SK-N-SH (cell line): ENCODE measurements around the gene POLE2. TPM values are rescaled to one million over a fixed set of nuclear protein-coding genes. Genes with fewer than 3 reads are reported as not detected.

ENCODE experiments used
- CTCF ChIA-PET: fragments of 300-600, 350-600 bp; formaldehyde crosslinking; extraction: SDS; loops from one replicate; lab custom pipeline; 2021; lab: Yijun Ruan, JAX
- POLR2A ChIA-PET: fragments of 350-600 bp; sonication (Branson Sonifier 250); formaldehyde crosslinking; extraction: SDS; loops from one replicate; lab custom pipeline; 2020; ENCODE audit warnings: antibody characterized with exemption, inconsistent platforms; lab: Yijun Ruan, JAX
- DNase-seq: peaks from one replicate; pipeline ENCODE4 v3.0.0; 2012
- H2AFZ ChIP-seq: fragments of 200-600 bp; sonication (generic); 2 replicates; pipeline ENCODE4 v1.8.1; 2016; ENCODE audit warnings: antibody characterized with exemption, mild to moderate bottlenecking, low read depth
- H3F3A ChIP-seq: fragments of 200-600 bp; sonication (generic); replicated peaks from 2 replicates; pipeline ENCODE3; 2016; ENCODE audit warnings: antibody characterized with exemption, mild to moderate bottlenecking; ENCODE audit not compliant: insufficient read depth
- H3K27ac ChIP-seq, 2 experiments: fragments of 200-500 bp in 1 of 2; fragments of 200-600 bp in 1 of 2; sonication (Bioruptor generic) in 1 of 2; sonication (generic), shearing (Covaris generic) in 1 of 2; 2 replicates each; pipeline versions ENCODE4 v1.5.1 to v1.6.1; 2014 to 2016; ENCODE audit warnings: low read depth in 2 of 2, inconsistent platforms in 1 of 2, low read length in 1 of 2, mild to moderate bottlenecking in 1 of 2, mixed read lengths in 1 of 2
- H3K27me3 ChIP-seq: fragments of 200-600 bp; sonication (generic), shearing (Covaris generic); 2 replicates; pipeline ENCODE4 v1.6.1; 2016; ENCODE audit warnings: mixed run types; ENCODE audit not compliant: insufficient read depth
- H3K36me3 ChIP-seq, 2 experiments: fragments of 200-500 bp in 1 of 2; fragments of 200-600 bp in 1 of 2; sonication (Bioruptor generic) in 1 of 2; sonication (generic) in 1 of 2; replicated peaks in 1 of 2; 2 replicates each; pipeline versions ENCODE3 to v1.5.1; 2014 to 2016; ENCODE audit warnings: low read length in 1 of 2, mild to moderate bottlenecking in 1 of 2; ENCODE audit not compliant: insufficient read depth in 2 of 2, control insufficient read depth in 1 of 2
- H3K4me1 ChIP-seq, 2 experiments: fragments of 200-500 bp in 1 of 2; fragments of 200-600 bp in 1 of 2; sonication (Bioruptor generic) in 1 of 2; sonication (generic), shearing (Covaris generic) in 1 of 2; 2 replicates each; pipeline versions ENCODE4 v1.5.1 to v1.6.1; 2014 to 2016; ENCODE audit warnings: low read depth in 1 of 2, low read length in 1 of 2, mixed run types in 1 of 2; ENCODE audit not compliant: insufficient read depth in 2 of 2, control insufficient read depth in 1 of 2
- H3K4me2 ChIP-seq: fragments of 200-600 bp; sonication (generic), shearing (Covaris generic); 2 replicates; pipeline ENCODE4 v1.6.1; 2017; ENCODE audit warnings: mixed run types
- H3K4me3 ChIP-seq, 2 experiments: fragments of 200-500 bp in 1 of 2; fragments of 200-600 bp in 1 of 2; sonication (Bioruptor generic) in 1 of 2; sonication (generic), shearing (Covaris generic) in 1 of 2; 2 replicates each; pipeline versions ENCODE4 v1.5.1 to v1.8.1; 2014 to 2016; ENCODE audit warnings: low read depth in 2 of 2, inconsistent platforms in 1 of 2, low read length in 1 of 2, mild to moderate bottlenecking in 1 of 2, mixed read lengths in 1 of 2, moderate library complexity in 1 of 2
- H3K79me2 ChIP-seq: fragments of 200-600 bp; sonication (generic); 2 replicates; pipeline ENCODE4 v1.8.1; 2017; ENCODE audit warnings: mild to moderate bottlenecking; ENCODE audit not compliant: insufficient read depth
- H3K9ac ChIP-seq: fragments of 200-600 bp; sonication (generic); 2 replicates; pipeline ENCODE4 v1.6.1; 2017; ENCODE audit warnings: mixed run types
- H3K9me2 ChIP-seq: fragments of 200-600 bp; sonication (generic); 2 replicates; pipeline ENCODE4 v1.6.1; 2017; ENCODE audit warnings: mixed run types
- H3K9me3 ChIP-seq: fragments of 200-600 bp; sonication (generic); 2 replicates; pipeline ENCODE4 v1.6.1; 2017; ENCODE audit warnings: mixed run types, mild to moderate bottlenecking, moderate library complexity
- H4K20me1 ChIP-seq: fragments of 200-600 bp; sonication (generic); 2 replicates; pipeline ENCODE4 v1.6.1; 2017; ENCODE audit warnings: mild to moderate bottlenecking, mixed run types; ENCODE audit not compliant: insufficient read depth
- FOSL2 ChIP-seq: IDR thresholded peaks from 2 replicates; pipeline ENCODE4 v1.4.0; 2012; ENCODE audit warnings: low read depth, mild to moderate bottlenecking, moderate library complexity, borderline replicate concordance
- FOXJ3 ChIP-seq: sonication (generic); formaldehyde crosslinking; IDR thresholded peaks from 2 replicates; pipeline ENCODE4 v1.5.1; 2020; ENCODE audit warnings: mild to moderate bottlenecking, missing genetic modification reagents
- MXI1 ChIP-seq: IDR thresholded peaks from 2 replicates; pipeline ENCODE4 v1.6.1; 2012; ENCODE audit warnings: mild to moderate bottlenecking, low read depth, low read length, improper control_type of control experiment
- NRF1 ChIP-seq: IDR thresholded peaks from 2 replicates; pipeline ENCODE4 v1.6.1; 2012; ENCODE audit warnings: low read depth, mild to moderate bottlenecking, low read length
- RAD21 ChIP-seq: IDR thresholded peaks from 2 replicates; pipeline ENCODE4 v1.6.1; 2012; ENCODE audit warnings: mild to moderate bottlenecking, low read length
- RCOR1 ChIP-seq: fragments of 150-350 bp; IDR thresholded peaks from 2 replicates; pipeline ENCODE4 v1.6.1; 2017; ENCODE audit warnings: antibody characterized with exemption, low read length
- SMC3 ChIP-seq: IDR thresholded peaks from 2 replicates; pipeline ENCODE4 v1.6.1; 2012; ENCODE audit warnings: low read depth, low read length, improper control_type of control experiment
- TEAD4 ChIP-seq: IDR thresholded peaks from 2 replicates; pipeline ENCODE4 v1.4.0; 2012; ENCODE audit warnings: mild to moderate bottlenecking, borderline replicate concordance; ENCODE audit not compliant: insufficient read depth
- YY1 ChIP-seq: IDR thresholded peaks from 2 replicates; pipeline ENCODE4 v1.4.0; 2012; ENCODE audit warnings: low read depth, mild to moderate bottlenecking
- WGBS: methylation state at CpG from one replicate; pipeline ENCODE4 v1.1.6; 2017; ENCODE audit warnings: low lambda C conversion rate; 5-methylcytosine and 5-hydroxymethylcytosine counted together
- polyA plus RNA-seq, 3 experiments: library from polyadenylated mRNA; depleted of rRNA; stranded (reverse); fragments of >200 nt; gene quantifications; 2 replicates each; pipeline ENCODE4 v1.2.3, GENCODE V29; 2012
- TF ChIP-seq, protein P1 (sequence below): fragments of 200-600 bp; sonication (generic); IDR thresholded peaks from 2 replicates; pipeline ENCODE4 v1.6.1; 2017; ENCODE audit warnings: antibody characterized with exemption, mild to moderate bottlenecking, moderate library complexity
- TF ChIP-seq, protein P2 (sequence below): IDR thresholded peaks from 2 replicates; pipeline ENCODE4 v1.6.1; 2012; ENCODE audit warnings: mild to moderate bottlenecking, low read depth, low read length, moderate library complexity
- TF ChIP-seq, protein P3 (sequence below): IDR thresholded peaks from 2 replicates; pipeline ENCODE4 v1.4.0; 2012; ENCODE audit warnings: low read depth

The POLE2 gene
- polyA plus RNA-seq, 1 of the 3 experiments (the other 2 are of a cell fraction) = 8.5 TPM

DNA sequence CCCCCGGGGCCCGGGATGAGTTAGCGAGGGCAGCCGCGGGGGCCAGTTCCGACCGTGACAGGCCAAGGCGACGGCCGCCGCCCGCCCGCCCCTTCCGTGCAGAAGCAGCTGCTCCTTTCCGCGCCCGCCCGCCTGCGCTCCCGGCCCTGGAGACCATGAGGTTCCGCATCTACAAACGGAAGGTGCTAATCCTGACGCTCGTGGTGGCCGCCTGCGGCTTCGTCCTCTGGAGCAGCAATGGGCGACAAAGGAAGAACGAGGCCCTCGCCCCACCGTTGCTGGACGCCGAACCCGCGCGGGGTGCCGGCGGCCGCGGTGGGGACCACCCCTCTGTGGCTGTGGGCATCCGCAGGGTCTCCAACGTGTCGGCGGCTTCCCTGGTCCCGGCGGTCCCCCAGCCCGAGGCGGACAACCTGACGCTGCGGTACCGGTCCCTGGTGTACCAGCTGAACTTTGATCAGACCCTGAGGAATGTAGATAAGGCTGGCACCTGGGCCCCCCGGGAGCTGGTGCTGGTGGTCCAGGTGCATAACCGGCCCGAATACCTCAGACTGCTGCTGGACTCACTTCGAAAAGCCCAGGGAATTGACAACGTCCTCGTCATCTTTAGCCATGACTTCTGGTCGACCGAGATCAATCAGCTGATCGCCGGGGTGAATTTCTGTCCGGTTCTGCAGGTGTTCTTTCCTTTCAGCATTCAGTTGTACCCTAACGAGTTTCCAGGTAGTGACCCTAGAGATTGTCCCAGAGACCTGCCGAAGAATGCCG, 66.7 kb downstream of the POLE2 start:
- H3K79me2 ChIP-seq = peaks cover 82% of the 10 kb centered on the region
- no peaks in the 10 kb centered on the region for H3K9me2 ChIP-seq
- peaks cover 22 to 29% of the 10 kb centered on the region in 2 experiments for H3K4me1 ChIP-seq
- H3K27ac ChIP-seq = peak overlapping the region; percentile 94 to 98; a peak in 3 of 4 replicates
- 0 out of 2 replicates have a peak overlapping the region, but pooled peaks have one; percentile 50 for H2AFZ ChIP-seq
- TF ChIP-seq, protein P1, sequence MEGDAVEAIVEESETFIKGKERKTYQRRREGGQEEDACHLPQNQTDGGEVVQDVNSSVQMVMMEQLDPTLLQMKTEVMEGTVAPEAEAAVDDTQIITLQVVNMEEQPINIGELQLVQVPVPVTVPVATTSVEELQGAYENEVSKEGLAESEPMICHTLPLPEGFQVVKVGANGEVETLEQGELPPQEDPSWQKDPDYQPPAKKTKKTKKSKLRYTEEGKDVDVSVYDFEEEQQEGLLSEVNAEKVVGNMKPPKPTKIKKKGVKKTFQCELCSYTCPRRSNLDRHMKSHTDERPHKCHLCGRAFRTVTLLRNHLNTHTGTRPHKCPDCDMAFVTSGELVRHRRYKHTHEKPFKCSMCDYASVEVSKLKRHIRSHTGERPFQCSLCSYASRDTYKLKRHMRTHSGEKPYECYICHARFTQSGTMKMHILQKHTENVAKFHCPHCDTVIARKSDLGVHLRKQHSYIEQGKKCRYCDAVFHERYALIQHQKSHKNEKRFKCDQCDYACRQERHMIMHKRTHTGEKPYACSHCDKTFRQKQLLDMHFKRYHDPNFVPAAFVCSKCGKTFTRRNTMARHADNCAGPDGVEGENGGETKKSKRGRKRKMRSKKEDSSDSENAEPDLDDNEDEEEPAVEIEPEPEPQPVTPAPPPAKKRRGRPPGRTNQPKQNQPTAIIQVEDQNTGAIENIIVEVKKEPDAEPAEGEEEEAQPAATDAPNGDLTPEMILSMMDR = 0 out of 2 replicates have a peak, but pooled peaks have one; percentile 5
- TF ChIP-seq NRF1 (no peak), MXI1 (no peak)
- H3K36me3 ChIP-seq = peaks cover 35 to 40% of the 10 kb centered on the region in 2 experiments
- ChIA-PET POLR2A (interaction anchor here (1.3 to 2.8 kb wide), 9 partner anchors 11 to 241 kb away, joined by 3 to 17 read pairs (median 7); partner anchors contain the start of genes DNAAF2, KLHDC2, LRR1 and NEMF), CTCF (interaction anchor here (0.7 to 6.1 kb wide), 10 partner anchors 11 to 483 kb away, joined by 3 to 39 read pairs (median 4); partner anchors contain the start of genes DNAAF2 and RPS29)
- H3K4me3 ChIP-seq = peak overlapping the region; percentile 92 to 96
- no peaks in the 10 kb centered on the region for H3K27me3 ChIP-seq
- peak overlapping the region; percentile 87 for H3K4me2 ChIP-seq
- peaks cover 39% of the 10 kb centered on the region for H4K20me1 ChIP-seq
- DNase-seq = peak; percentile 76
- no peaks in the 10 kb centered on the region for H3K9me3 ChIP-seq
- peak overlapping the region; percentile 95 for H3K9ac ChIP-seq
- H3F3A ChIP-seq = peaks cover 30% of the 10 kb centered on the region
- WGBS = 3% methylated on average over 12 of the region's 65 CpGs

DNA sequence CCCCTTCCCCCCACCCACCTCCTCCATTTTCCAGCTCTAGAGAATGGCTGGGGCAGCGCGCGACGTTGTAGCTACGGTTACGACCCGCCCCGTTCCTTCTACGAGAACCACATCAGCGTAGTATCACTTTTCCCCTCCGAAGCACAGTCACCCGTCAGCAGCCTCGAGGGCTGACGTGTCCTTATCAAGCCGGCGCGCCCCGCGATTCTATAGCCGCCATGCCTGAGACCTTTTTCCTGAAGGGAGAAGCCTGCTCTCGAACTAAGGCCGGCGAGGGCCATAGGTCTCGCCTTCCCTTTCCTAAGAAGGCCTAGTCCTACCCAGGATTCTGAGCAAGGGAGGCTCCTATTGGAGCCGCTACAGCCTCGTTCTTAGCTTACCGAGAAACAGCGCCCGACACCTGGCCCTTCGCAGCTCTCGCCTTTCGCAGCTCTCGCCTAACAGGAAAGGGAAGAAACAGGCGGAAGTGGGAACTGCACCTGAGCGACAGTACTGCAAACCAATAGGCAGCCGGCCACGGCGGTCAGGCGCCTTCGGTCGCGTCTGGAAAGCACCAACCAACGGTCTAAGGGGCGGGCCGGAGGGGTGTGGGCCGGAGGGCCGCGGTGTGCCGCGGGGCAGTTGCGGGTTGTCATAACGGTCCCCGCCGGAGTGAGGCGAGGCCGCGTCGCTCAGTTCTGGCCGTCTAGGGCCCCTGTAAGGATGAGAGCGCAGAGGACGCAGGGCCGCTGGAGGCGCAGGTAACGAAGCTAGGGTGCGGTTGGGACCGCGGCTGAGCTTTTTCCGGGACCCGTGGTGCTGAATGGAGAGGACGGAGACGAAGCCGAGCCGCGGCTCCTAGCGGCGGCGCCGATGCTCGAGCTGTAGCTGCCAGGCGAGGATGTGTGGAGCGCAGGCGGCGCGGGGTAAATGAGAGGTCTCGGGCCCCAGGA, 67.6 kb downstream of the POLE2 start, which contains the start of the genes MGAT2 and RPL36AL:
TSS of gene MGAT2 (plus strand) at position 618 of the 932 bp plus-strand sequence. CDS start 470 bp downstream, outside the sequence.
TSS of gene RPL36AL (minus strand) at position 445 of the 932 bp plus-strand sequence. CDS start 1,522 bp downstream, outside the sequence.
- DNase-seq = peak; percentile 99
- no peaks in the 10 kb centered on the region for H3K9me3 ChIP-seq
- peak within 1 kb of the TSS; percentile 97 to 98 for H3K27ac ChIP-seq
- POLR2A ChIA-PET = interaction anchor here (0.8 to 2.8 kb wide), 12 partner anchors 10 to 242 kb away, joined by 3 to 17 read pairs (median 6); partner anchors contain the start of genes DNAAF2, KLHDC2, LRR1 and NEMF
- peak within 1 kb of the TSS; percentile 88 for H2AFZ ChIP-seq
- WGBS = under 1% methylated on average over 48 of the region's 85 CpGs
- H3K36me3 ChIP-seq = peaks cover 30 to 39% of the 10 kb centered on the region in 2 experiments
- H3K79me2 ChIP-seq = peaks cover 78% of the 10 kb centered on the region
- CTCF ChIA-PET = interaction anchor here (0.6 to 6.1 kb wide), 10 partner anchors 12 to 483 kb away, joined by 3 to 39 read pairs (median 4); partner anchors contain the start of genes DNAAF2, LRR1 and RPS29
- H3K9ac ChIP-seq = peak within 1 kb of the TSS; percentile 95
- no peaks in the 10 kb centered on the region for H3K9me2 ChIP-seq
- H3K4me2 ChIP-seq = peak within 1 kb of the TSS; percentile 87
- H4K20me1 ChIP-seq = peaks cover 39% of the 10 kb centered on the region
- H3F3A ChIP-seq = peaks cover 30% of the 10 kb centered on the region
- H3K4me1 ChIP-seq = peaks cover 22 to 29% of the 10 kb centered on the region in 2 experiments
- H3K27me3 ChIP-seq = no peaks in the 10 kb centered on the region
- H3K4me3 ChIP-seq = peak within 1 kb of the TSS; percentile 92 to 96
- TF ChIP-seq MXI1 = peak; percentile 60
- TF ChIP-seq, protein P2, sequence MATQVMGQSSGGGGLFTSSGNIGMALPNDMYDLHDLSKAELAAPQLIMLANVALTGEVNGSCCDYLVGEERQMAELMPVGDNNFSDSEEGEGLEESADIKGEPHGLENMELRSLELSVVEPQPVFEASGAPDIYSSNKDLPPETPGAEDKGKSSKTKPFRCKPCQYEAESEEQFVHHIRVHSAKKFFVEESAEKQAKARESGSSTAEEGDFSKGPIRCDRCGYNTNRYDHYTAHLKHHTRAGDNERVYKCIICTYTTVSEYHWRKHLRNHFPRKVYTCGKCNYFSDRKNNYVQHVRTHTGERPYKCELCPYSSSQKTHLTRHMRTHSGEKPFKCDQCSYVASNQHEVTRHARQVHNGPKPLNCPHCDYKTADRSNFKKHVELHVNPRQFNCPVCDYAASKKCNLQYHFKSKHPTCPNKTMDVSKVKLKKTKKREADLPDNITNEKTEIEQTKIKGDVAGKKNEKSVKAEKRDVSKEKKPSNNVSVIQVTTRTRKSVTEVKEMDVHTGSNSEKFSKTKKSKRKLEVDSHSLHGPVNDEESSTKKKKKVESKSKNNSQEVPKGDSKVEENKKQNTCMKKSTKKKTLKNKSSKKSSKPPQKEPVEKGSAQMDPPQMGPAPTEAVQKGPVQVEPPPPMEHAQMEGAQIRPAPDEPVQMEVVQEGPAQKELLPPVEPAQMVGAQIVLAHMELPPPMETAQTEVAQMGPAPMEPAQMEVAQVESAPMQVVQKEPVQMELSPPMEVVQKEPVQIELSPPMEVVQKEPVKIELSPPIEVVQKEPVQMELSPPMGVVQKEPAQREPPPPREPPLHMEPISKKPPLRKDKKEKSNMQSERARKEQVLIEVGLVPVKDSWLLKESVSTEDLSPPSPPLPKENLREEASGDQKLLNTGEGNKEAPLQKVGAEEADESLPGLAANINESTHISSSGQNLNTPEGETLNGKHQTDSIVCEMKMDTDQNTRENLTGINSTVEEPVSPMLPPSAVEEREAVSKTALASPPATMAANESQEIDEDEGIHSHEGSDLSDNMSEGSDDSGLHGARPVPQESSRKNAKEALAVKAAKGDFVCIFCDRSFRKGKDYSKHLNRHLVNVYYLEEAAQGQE = peak; percentile 61
- TF ChIP-seq, protein P3, sequence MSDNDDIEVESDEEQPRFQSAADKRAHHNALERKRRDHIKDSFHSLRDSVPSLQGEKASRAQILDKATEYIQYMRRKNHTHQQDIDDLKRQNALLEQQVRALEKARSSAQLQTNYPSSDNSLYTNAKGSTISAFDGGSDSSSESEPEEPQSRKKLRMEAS = peak; percentile 83
- TF ChIP-seq TEAD4 = no peak
- no peak for TF ChIP-seq RCOR1
- no peak; the same call in 1 of the 2 replicates for TF ChIP-seq FOSL2
- TF ChIP-seq RAD21 = no peak
- peak; percentile 82 for TF ChIP-seq YY1
- no peak for TF ChIP-seq SMC3
- TF ChIP-seq, protein P1 = peak; percentile 45
- TF ChIP-seq FOXJ3 (CRISPR knock-in tag) = no peak
